GM23338 (cell line): Measurements from ENCODE around the gene LYRM7. TPM values are rescaled to one million over a fixed set of nuclear protein-coding genes. Genes with fewer than 3 reads are reported as not detected.

Experiments used
- ATAC-seq: fragments of 200-7000 bp; cut with Tn5 transposase; 3 replicates; pipeline ENCODE4 v1.9.1; 2020
- DNase-seq: peaks from one replicate; pipeline ENCODE4 v3.0.0-alpha.2; 2015; ENCODE audit warnings: low spot score
- H2AFZ ChIP-seq: fragments of 200-600 bp; sonication (generic); 2 replicates; pipeline ENCODE4 v1.8.0; 2016; ENCODE audit warnings: antibody characterized with exemption, mild to moderate bottlenecking, moderate library complexity
- H3F3A ChIP-seq: fragments of 200-600 bp; sonication (generic); replicated peaks from 2 replicates; pipeline ENCODE4 v1.8.0; 2017; ENCODE audit warnings: antibody characterized with exemption, mixed run types, low read depth
- H3K27ac ChIP-seq: fragments of 200-600 bp; sonication (generic); 2 replicates; pipeline ENCODE4 v1.6.1; 2016; ENCODE audit warnings: low read depth
- H3K27me3 ChIP-seq: fragments of 200-600 bp; sonication (generic); 2 replicates; pipeline ENCODE4 v1.8.0; 2016; ENCODE audit warnings: mild to moderate bottlenecking, mixed run types, moderate library complexity; ENCODE audit not compliant: insufficient read depth
- H3K36me3 ChIP-seq: fragments of 200-600 bp; sonication (generic); 2 replicates; pipeline ENCODE4 v1.8.0; 2016; ENCODE audit warnings: mild to moderate bottlenecking; ENCODE audit not compliant: insufficient read depth
- H3K4me1 ChIP-seq: fragments of 200-600 bp; sonication (generic); 2 replicates; pipeline ENCODE4 v1.8.0; 2016; ENCODE audit warnings: mild to moderate bottlenecking, moderate library complexity; ENCODE audit not compliant: insufficient read depth
- H3K4me2 ChIP-seq: fragments of 200-600 bp; sonication (generic); 2 replicates; pipeline ENCODE4 v1.7.1; 2017; ENCODE audit warnings: mixed run types
- H3K4me3 ChIP-seq: fragments of 200-600 bp; sonication (generic); 2 replicates; pipeline ENCODE4 v1.6.1; 2016; ENCODE audit warnings: mixed run types
- H3K79me2 ChIP-seq: fragments of 200-600 bp; sonication (generic); replicated peaks from 2 replicates; pipeline ENCODE4 v1.8.0; 2017; ENCODE audit warnings: mild to moderate bottlenecking; ENCODE audit not compliant: insufficient read depth
- H3K9me2 ChIP-seq: fragments of 200-600 bp; sonication (generic); 2 replicates; pipeline ENCODE4 v1.8.0; 2017; ENCODE audit not compliant: insufficient read depth
- H4K20me1 ChIP-seq: fragments of 200-600 bp; sonication (generic); replicated peaks from 2 replicates; pipeline ENCODE4 v1.8.0; 2017; ENCODE audit warnings: mild to moderate bottlenecking; ENCODE audit not compliant: insufficient read depth
- H3K27ac Mint-ChIP-seq: 2 replicates; pipeline ENCODE4 v1.8.0; 2020; ENCODE audit warnings: inconsistent platforms, mild to moderate bottlenecking, moderate library complexity, mixed read lengths
- H3K27me3 Mint-ChIP-seq: 3 replicates; pipeline ENCODE4 v1.8.0; 2022; ENCODE audit warnings: low read depth, mild to moderate bottlenecking, moderate library complexity, mixed read lengths, inconsistent platforms; ENCODE audit not compliant: insufficient read depth, poor library complexity
- H3K36me3 Mint-ChIP-seq: 3 replicates; pipeline ENCODE4 v1.8.0; 2021; ENCODE audit warnings: low read depth, mild to moderate bottlenecking, inconsistent platforms, moderate library complexity, mixed read lengths
- H3K4me1 Mint-ChIP-seq: 3 replicates; pipeline ENCODE4 v1.8.0; 2020; ENCODE audit warnings: mild to moderate bottlenecking, inconsistent platforms, mixed read lengths
- H3K4me3 Mint-ChIP-seq: 3 replicates; pipeline ENCODE4 v1.8.0; 2021; ENCODE audit warnings: moderate library complexity, mild to moderate bottlenecking, inconsistent platforms, mixed read lengths
- H3K9me3 Mint-ChIP-seq: 3 replicates; pipeline ENCODE4 v1.8.0; 2020; ENCODE audit warnings: moderate library complexity, mild to moderate bottlenecking, inconsistent platforms, mixed read lengths
- CREB1 ChIP-seq: fragments of 250-450 bp; sonication (Bioruptor Pico); IDR thresholded peaks from 2 replicates; pipeline ENCODE4 v1.5.0; 2020; ENCODE audit warnings: low read depth, mild to moderate bottlenecking, moderate library complexity
- CTCF ChIP-seq, 2 experiments: fragments of 200-600 bp in 1 of 2; sonication (generic) in 1 of 2; conservative IDR thresholded peaks; 2 replicates each; pipeline versions ENCODE4 v1.5.1 to v1.6.1; 2016 to 2017; ENCODE audit warnings: antibody characterized with exemption in 2 of 2, low read depth in 2 of 2, mild to moderate bottlenecking in 2 of 2, moderate library complexity in 1 of 2
- EZH2 ChIP-seq: fragments of 200-600 bp; sonication (generic); IDR thresholded peaks from one replicate; pipeline ENCODE4 v1.8.0; 2017; ENCODE audit warnings: antibody characterized with exemption, mild to moderate bottlenecking, low read depth; ENCODE audit not compliant: unreplicated experiment
- EZH2phosphoT487 ChIP-seq: fragments of 200-600 bp; sonication (generic); IDR thresholded peaks from one replicate; pipeline ENCODE4 v1.8.1; 2018; ENCODE audit warnings: antibody characterized with exemption; ENCODE audit not compliant: unreplicated experiment
- JUNB ChIP-seq: IDR thresholded peaks from one replicate; pipeline ENCODE4 v1.6.1; 2016; ENCODE audit warnings: antibody characterized with exemption; ENCODE audit not compliant: unreplicated experiment
- POLR2AphosphoS5 ChIP-seq: IDR thresholded peaks from 2 replicates; pipeline ENCODE4 v1.6.1; 2016; ENCODE audit warnings: antibody characterized with exemption, low read depth
- STAT1 ChIP-seq: IDR thresholded peaks from one replicate; pipeline ENCODE4 v1.6.1; 2016; ENCODE audit warnings: antibody characterized with exemption; ENCODE audit not compliant: unreplicated experiment
- polyA plus RNA-seq: library from polyadenylated mRNA; unstranded; fragments of >200 nt; fragmentation: Nextera tagmentation; extraction: Ambion mirVana; gene quantifications from 2 replicates; pipeline ENCODE4 v1.2.1, GENCODE V29; 2016
- total RNA-seq: library from RNA; depleted of rRNA; stranded (reverse); fragments of >200 nt; shearing (Covaris generic); gene quantifications from 2 replicates; pipeline ENCODE4 v1.2.3, GENCODE V29; 2014

The LYRM7 gene
- total and polyA plus RNA-seq, 2 experiments from 2014 or later: 11.3 to 34.8 TPM

GRCh38 chr5:131217791-131218190 lies 47.0 kb downstream of the LYRM7 start (continued):
- no peak for TF ChIP-seq JUNB
- TF ChIP-seq POLR2AphosphoS5: no peak

- Histone ChIP-seq H4K20me1 (no peaks in the 10 kb centered on the region), H3K79me2 (no peaks in the 10 kb centered on the region), H2AFZ (no peak overlapping the region), H3K36me3 (no peaks in the 10 kb centered on the region), H3K27ac (no peak overlapping the region), H3F3A (no peaks in the 10 kb centered on the region), H3K4me2 (no peak overlapping the region), H3K4me1 (no peaks in the 10 kb centered on the region), H3K4me3 (no peak overlapping the region), H3K9me2 (no peaks in the 10 kb centered on the region), H3K27me3 (no peaks in the 10 kb centered on the region)
- Mint-ChIP-seq H3K4me1 (no peaks in the 10 kb centered on the region), H3K36me3 (no peaks in the 10 kb centered on the region), H3K27me3 (peaks cover 2% of the 10 kb centered on the region), H3K9me3 (no peaks in the 10 kb centered on the region), H3K27ac (no peak overlapping the region), H3K4me3 (no peak overlapping the region)
- no peak for DNase-seq
- ATAC-seq: no peak
- TF ChIP-seq STAT1: no peak
Measured at GRCh38 chr5:131218392-131218791, 47.6 kb downstream of the LYRM7 start.

DNA sequence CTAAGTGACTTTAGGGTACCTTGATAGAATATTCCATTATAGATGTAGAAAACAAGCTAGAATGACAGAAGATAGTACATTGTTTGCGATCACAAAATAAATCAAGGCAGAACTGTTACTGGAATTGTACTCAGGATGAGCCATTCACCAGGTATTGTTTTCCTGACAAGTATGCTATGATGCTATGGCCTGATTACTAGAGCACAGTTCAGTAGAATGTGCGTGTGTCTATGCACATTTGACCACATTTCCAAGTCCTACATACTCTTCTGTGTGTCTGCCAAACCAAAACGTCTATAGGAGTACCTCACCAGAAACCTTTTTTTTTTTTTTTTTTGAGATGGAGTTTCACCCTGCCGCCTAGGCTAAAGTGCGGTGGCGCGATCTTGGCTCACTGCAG lies 49.8 kb downstream of the LYRM7 start:
- no peak for DNase-seq
- Histone ChIP-seq H3K4me1 (no peaks in the 10 kb centered on the region), H3K4me2 (no peak overlapping the region), H4K20me1 (no peaks in the 10 kb centered on the region), H3F3A (no peaks in the 10 kb centered on the region), H3K79me2 (no peaks in the 10 kb centered on the region), H2AFZ (no peak overlapping the region), H3K4me3 (no peak overlapping the region), H3K27me3 (no peaks in the 10 kb centered on the region), H3K27ac (no peak overlapping the region), H3K36me3 (no peaks in the 10 kb centered on the region), H3K9me2 (no peaks in the 10 kb centered on the region)
- ATAC-seq: no peak
- no peak for TF ChIP-seq JUNB
- H3K4me3 Mint-ChIP-seq: no peak overlapping the region
- H3K36me3 Mint-ChIP-seq: no peaks in the 10 kb centered on the region
- no peaks in the 10 kb centered on the region for H3K9me3 Mint-ChIP-seq
- no peak overlapping the region for H3K27ac Mint-ChIP-seq
- no peaks in the 10 kb centered on the region for H3K4me1 Mint-ChIP-seq
- H3K27me3 Mint-ChIP-seq: peaks cover 2% of the 10 kb centered on the region

DNA sequence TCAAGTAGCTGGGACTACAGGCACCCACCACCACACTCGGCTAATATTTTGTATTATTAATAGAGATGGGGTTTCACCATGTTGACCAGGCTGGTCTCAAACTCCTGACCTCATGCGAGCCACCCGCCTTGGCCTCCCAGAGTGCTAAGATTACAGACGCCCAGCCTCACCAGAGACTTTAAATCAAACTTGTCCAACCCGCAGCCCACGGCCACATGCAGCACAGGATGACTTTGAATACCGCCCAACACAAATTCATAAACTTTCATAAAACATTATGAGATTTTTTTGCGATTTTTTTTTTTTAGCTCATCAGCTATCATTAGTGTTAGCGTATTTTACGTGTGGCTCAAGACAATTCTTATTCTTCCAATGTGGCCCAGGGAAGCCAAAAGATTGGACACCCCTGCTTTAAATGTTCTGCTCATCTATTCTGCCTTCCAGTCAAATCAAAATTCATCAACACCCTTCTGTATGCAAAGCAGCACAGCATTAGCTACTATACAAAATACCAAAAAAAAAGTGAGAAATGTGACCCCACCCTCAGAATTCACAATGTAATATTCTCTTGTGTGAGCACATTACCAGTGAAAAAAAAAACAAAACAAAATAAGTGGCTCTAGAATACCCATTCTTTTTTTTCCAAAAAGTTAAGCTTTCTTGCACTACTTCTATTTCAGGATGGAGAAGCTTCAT lies 50.4 kb downstream of the LYRM7 start:
- Mint-ChIP-seq H3K36me3 (no peaks in the 10 kb centered on the region), H3K9me3 (no peaks in the 10 kb centered on the region), H3K27ac (no peak overlapping the region), H3K4me1 (no peaks in the 10 kb centered on the region), H3K4me3 (no peak overlapping the region), H3K27me3 (peaks cover 2% of the 10 kb centered on the region)
- H3K4me3 ChIP-seq: no peak overlapping the region
- H3K79me2 ChIP-seq: no peaks in the 10 kb centered on the region
- ATAC-seq (no peak), DNase-seq (no peak)
- no peaks in the 10 kb centered on the region for H3F3A ChIP-seq
- no peaks in the 10 kb centered on the region for H4K20me1 ChIP-seq
- no peak overlapping the region for H3K4me2 ChIP-seq
- no peak overlapping the region for H3K27ac ChIP-seq
- H3K36me3 ChIP-seq: no peaks in the 10 kb centered on the region
- H3K9me2 ChIP-seq: no peaks in the 10 kb centered on the region
- H3K27me3 ChIP-seq: no peaks in the 10 kb centered on the region
- H3K4me1 ChIP-seq: no peaks in the 10 kb centered on the region
- H2AFZ ChIP-seq: no peak overlapping the region
- no peak for TF ChIP-seq EZH2phosphoT487
- TF ChIP-seq CREB1: no peak
- TF ChIP-seq EZH2: no peak
- no peak for TF ChIP-seq CTCF (conservative IDR thresholded peaks at IDR 0.05; ENCODE audit: low read depth in 2 of 2)
- TF ChIP-seq POLR2AphosphoS5: no peak
- no peak for TF ChIP-seq JUNB
